Measurements from ENCODE around the gene CNDP2.
A peak's percentile ranks its signal among the peaks of the same experiment; 100 is the strongest.

The CNDP2 gene

DNA sequence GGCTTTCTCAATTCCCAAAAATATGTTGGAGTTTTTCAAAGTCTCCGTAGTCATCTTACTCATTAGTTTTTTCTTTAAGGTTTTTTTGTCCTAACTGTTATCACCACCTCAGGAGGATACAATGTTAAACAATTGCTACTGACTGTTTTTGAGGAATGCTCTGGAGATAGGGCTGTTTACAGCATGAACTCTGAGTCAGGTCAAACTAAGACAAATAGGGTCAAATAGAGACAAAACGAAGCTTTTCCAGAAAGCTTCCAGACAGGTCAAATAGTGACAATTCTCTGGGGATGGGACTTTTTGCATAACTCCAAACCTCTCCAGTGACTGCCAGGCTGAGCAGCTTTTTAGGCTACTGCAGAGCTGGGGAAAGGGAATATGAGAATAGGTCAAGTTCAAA is 23.9 kb upstream of the CNDP2 start:
- DNase-seq (ENCODE audit: low read depth in 3 of 3) = no peak

DNA sequence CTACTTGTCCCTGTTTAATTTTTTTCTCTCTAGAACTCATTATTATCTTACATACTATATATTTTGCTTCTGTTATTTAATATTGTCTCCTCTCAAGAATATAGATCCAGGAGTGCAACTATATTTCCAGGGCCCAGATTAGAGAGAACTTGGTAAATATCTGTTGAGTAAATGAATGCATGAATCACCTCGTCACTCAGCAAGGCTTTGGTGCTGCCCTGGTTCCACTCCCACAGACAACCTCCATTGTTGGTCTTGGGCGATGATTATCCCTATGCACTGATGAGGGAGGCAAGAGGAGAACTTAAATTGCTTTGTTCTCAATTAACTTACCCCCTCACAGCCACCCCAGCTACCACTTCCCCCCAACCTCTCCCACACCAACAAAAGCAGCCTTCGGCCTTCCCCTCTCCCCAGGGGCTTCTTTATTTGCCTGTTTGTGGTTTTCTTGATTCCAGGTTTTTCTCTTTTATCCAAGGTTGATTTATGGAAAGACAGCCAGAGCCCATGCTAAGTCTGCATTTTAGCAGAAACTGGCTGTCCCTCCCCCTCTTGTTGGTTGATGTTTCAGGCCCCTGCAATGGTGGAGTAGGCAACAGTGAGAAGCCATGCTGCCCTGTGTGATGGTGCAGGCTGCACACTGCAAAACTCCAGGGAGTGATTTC is 22.1 kb upstream of the CNDP2 start:
- DNase-seq (ENCODE audit: low read depth in 3 of 3) = no peak

DNA sequence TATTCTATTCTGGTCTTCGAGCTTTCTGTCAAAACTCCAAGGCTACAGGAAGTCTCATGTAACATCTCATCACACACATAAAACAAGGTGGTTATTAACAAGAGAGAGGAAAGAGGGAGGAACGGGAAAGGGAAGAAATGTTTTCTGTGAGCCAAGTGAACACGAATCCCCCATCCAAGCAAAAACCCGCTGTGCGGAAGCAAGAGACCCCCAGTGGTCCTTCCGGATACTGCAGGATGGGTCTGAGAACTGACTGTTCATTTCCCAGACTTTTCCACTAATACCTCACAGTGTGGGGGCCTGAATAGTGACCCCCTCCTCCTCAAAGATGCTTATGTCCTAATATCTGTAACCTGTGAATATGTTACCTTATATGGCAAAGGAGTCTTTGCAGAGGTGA is 20.0 kb upstream of the CNDP2 start:
- no peak for DNase-seq (ENCODE audit: low read depth in 3 of 3)

DNA sequence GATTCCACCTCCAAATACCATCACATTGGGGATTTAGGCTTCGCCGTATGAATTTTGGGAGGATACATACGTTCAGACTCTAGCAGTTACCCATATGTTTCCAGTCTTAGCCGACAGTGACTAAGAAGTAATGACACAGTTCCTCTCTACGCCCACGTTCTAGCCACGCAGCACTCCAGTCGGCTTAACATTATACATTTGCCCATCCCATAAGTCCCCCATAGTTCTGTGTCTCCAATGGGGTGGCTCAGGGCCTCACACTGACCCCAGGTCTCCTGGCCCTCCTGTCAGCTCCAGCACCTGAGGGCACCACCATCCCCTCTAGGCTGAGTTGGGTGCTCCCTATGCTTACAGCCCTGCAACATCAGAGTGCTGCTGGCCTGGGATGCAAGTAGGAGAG is 18.4 kb upstream of the CNDP2 start:
- DNase-seq (ENCODE audit: low read depth in 3 of 3) = no peak

DNA sequence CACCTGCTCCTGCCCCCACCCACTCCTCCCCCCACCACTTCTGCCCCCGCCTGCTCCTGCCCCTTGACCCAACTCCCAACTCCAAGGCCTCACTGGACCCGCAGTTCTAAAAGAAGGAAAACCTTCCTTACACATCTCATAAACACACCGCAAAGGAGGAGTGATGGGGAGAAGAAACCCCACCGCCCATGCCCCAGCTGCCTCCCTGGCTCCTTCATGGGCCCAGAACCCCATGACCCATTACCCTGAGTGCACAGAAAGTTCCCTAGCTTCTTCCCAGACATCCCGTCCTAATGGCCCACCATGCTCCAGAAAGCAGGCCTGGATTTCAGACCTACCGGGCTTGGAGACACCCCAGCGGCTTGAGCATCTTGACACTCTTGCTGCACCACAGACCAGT is 17.8 kb upstream of the CNDP2 start:
- no peak for DNase-seq (ENCODE audit: low read depth in 3 of 3)

DNA sequence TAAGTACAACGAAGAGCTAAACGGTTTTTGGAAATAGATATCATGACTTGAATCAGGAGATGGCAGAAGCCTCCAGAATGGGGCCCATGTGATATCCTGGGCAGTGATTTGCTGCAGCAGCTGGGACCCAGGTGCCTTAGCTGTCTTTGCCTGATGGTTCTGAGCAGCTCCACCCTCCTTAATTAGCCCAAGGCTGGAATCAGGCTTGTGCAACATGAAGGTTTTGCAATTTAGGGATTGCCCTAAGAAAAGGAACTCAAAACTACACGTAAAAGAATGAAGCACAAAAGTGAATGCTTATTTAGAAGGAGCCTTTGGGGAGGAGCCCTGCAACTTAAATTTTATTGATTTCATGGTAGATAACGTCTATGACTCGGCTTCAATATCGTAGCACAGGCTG is 17.3 kb upstream of the CNDP2 start:
- DNase-seq (ENCODE audit: low read depth in 3 of 3) = no peak

DNA sequence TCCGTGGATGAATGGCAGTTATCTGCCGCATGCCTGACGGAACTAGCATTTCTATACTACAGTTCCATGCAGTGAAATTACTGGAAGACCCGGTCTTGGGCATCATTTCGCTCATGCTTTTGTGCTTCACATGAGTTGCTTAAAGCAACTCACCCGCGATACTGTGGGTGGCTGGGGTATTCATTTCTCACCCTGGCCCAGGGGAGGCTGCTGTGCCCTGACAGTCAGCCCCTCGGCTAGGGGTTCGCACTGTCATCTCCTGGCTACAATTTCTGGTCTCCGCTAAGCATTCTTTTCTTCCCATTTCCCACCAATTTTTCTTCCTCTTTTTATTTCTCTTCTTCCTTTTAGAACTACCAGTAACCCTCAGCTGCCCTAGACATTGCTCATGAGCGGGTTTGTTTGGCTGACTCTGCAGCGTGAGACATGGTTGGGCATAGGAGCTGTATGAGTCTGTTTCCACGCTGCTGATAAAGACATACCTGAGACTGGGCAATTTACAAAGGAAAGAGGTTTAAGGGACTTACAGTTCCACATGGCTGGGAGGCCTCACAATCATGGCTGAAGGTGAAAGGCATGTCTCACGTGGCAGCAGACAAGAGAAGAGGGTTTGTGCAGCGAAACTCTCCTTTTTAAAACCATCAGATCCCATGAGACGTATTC is 16.5 kb upstream of the CNDP2 start:
- no peak for DNase-seq (ENCODE audit: low read depth in 3 of 3)

DNA sequence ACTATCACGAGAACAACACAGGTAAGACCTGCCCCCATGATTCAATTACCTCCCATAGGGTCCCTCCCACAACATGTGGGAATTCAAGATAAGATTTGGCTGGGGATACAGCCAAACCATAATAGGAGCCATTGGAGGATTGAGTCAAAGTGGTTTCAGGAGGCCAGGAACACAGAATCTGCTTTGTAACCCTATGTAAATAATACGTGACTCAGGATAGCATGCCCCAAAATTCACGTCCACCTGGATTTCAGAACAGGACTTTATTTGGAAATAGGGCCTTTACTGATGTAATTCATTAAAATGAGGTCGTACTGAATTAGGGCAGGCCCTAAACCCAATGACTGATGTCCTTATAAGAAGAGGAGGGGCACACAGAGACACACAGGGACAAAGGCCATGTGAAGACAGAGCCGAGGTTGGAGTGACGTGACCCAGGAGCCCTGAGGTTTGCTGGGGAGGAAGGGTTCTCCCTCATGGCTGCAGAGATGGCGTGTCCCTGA is 16.0 kb upstream of the CNDP2 start:
- no peak for DNase-seq (ENCODE audit: low read depth in 3 of 3)

DNA sequence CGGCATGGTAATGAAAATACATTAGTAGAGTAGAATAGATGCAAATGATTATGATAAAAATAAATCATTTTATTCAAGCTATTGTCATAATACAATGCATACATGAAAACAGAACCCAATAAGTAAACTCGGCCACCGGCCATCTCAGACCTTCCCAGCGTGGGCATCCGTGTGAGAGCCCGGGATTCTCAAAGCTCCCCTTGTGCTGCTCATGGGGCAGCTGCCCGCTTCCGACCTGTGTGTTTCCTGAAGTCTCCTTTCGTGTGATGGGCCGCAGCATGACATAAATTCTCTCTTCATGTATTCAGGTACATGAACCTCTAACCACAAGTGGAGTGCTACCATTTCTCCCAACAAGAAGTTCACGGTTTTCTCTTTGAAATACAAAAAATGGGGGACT is 13.5 kb upstream of the CNDP2 start:
- no peak for DNase-seq (ENCODE audit: low read depth in 3 of 3)

DNA sequence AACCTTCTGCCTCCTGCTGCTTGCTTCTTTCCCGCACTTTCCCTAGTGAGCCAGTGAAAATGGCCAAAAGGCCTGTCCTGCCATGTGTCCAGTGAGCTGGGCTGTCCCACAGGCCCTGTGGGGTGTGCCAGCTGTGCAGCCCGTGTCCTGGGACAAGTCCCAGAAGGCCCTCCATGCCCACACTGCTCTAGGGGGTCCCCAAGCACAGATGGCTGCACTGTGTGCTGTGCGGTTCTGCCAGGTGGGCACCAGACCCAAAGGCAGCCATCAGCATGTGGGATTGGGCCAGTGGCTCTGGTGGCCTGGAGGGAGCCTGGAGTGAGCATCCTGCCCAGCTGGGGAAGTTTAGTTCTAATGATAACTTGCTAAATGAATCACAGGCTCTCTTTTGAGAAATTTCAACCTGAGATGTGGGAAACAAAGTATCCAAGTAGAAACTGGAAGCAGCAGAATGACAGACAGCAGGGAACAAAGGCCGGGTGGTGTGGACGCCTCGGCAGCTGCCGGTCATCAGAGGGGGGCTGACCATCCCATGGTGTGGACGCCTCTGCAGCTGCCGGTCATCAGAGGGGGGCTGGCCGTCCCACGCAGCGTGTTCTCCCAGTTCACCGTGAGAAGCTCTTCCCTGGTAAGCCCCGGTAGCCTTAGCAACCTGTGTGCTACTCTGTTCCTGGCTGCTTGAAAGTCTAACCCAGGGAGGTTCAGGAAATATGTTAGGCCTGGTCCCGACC is 9.9 kb upstream of the CNDP2 start:
- DNase-seq (ENCODE audit: low read depth in 3 of 3) = no peak

DNA sequence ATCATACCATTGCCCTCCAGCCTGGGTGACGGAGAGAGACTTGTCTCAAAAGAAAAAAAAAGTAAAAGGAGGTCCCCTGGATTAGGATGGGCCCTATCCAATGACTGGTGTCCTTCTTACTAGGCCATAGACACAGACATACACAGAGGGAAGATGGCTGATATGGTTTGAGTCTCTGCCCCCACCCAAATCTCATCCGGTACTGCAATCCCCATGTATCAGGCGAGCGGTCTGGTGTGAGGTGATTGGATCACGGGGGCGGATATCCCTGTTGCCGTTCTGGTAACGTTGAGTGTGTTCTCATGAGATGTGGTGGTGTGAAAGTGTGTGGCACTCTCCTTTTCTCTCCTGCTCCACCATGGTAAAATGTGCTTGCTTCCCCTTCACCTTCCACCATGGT is 7.8 kb upstream of the CNDP2 start:
- no peak for DNase-seq (ENCODE audit: low read depth in 3 of 3)

DNA sequence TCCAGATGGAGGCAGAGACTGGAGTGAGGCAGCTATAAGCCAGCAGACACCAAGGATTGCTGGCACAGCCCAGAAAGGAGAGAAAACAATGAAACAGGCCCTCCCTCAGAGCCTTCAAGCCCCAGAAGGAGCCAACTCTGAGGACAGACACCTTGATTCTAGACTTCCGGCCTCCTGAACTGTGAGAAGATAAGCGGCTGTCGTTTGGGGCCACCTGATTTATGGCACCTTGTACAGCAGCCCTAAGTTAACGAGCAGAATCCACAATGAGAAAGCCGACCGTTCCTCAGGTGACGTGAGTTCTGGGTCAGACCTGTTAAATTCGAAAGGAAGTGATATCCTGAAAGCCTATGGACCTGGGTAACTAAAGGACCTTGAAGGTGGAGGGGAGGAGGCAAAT is 7.3 kb upstream of the CNDP2 start:
- no peak for DNase-seq (ENCODE audit: low read depth in 3 of 3)

DNA sequence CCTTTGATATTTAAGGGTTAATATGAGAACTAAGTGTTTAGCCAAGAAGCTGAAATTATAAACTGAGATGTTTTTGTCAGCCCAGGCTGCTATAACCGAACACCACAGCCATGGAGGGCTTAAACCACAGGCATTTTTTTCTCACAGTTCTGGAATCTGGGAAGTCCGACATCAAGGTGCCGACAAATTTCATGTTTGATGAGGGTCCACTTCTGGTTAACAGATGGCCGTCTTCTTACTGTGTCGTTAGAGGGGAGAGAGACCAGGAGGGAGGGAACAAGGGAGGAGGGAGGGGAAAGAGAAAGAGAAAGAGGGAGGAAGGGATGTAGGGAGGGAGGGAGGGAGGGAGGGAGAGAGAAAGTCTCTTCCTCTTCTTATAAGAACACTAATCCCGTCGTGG is 6.5 kb upstream of the CNDP2 start:
- no peak for DNase-seq (ENCODE audit: low read depth in 3 of 3)

DNA sequence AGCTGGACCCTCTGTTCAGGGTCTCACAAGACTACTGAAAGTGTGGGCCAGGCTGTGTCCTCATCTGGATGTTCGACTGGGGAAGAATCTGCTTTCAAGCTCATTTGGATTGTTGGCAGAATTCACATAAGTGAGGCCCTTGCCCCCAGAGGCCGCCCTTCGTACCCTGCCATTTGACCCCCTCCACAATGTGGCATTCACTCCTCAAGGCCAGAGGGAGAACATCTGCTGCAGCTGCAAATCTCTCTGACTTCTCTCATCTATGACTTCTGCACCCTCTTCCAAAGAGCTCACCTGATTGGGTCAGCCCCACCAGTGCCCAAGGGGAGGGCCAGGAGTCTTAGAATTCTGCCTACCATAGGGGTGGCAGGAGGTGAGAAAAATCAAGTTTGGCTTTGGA is 3.9 kb upstream of the CNDP2 start:
- no peak for DNase-seq (ENCODE audit: low read depth in 3 of 3)

DNA sequence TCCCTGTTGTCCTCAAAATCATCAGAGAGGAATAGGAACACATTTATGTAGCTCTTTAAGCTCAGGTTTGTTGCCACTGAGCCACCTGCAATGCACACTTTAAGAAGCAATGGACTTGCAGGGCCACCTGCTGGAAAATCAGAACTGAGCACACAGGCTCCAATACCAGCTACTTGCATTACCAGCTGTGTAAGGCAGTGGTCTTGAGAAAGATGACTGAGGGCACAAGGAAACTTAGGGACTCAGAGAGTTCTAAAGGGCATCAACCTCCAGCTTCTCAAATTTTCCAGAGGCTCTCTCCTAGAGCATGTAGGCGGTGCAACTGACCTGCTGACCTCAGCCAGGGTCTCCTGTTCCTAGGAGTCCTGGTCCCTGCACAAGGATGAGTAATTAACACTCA is 2.5 kb upstream of the CNDP2 start:
- peak in 1 of 3 donors; percentile 19 for DNase-seq (ENCODE audit: low read depth in 3 of 3)

DNA sequence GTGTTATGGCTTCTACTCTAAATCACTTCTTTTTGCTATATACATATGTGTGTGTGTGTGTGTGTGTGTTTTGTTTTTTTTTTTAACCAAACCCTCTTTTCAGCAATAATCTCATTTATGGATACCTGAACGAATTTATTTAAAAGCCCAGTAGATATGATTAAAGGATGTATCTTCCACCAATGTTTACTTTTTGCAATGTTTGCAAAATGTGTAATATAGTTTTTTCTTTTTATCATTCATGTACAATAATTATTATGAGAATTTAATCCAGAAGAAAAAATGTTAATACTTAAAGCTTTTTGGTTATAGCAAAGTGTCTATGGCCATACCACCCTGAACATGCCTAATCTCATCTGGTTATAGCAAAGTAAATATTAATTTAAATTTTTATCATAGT is 1.6 kb upstream of the CNDP2 start:
- DNase-seq (ENCODE audit: low read depth in 3 of 3) = no peak

DNA sequence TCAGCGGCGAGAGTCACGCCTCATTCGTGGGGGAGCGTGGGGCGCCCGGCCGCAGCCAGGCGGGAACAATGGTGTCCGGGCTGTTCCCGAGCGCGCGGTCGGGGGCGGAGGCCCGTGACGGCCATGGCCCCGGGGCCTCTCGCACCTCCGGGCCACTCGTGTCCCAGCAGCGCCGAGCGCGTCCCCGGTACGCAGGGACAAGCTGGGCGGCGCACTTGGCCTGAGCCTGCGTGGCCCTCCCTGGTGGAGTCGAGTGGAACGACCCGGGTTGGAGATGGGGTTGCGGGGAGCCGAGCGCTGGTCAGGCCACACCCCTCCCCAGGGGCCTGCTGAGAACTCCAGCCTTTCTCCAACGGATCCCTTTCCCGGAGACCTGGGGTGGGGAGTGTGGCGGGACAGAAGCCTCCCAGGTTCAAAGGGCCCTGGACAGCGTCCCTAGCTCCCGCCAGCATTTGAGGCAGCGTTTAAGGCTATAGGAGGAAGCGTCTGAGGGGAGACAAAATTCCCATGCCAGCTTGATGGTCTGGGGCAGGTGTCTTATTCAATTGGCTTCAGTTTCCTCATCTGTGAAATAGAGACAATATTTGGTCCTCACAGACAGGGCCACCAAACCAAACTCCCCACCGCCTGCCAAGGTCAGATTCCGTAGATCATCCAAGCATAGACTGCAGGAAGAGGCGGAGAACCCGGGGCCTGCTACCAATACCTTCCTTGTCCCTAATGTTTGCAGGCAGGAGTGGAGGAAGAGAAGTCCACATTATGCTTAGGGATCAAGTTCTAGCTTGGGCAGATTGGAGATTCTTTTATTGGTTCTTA is 553 bp downstream of the CNDP2 start:
- peak in 1 of 3 donors; percentile 19 for DNase-seq (ENCODE audit: low read depth in 3 of 3)

DNA sequence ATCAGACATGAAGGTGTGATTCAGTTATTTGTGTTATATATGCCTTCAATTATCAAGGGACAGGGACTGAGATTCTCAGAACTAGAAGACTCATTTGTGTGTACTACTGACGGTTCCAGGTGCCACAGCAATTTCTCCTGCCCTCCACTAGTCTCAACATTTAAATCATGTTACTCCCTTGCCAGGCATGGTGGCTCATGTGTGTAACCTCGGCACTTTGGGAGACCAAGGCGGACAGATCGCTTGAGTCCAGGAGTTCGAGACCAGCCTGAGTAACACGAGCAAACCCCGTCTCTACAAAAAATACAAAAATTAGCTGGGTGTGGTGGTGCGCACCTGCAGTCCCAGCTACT is 1.1 kb downstream of the CNDP2 start:
- no peak for DNase-seq (ENCODE audit: low read depth in 3 of 3)

DNA sequence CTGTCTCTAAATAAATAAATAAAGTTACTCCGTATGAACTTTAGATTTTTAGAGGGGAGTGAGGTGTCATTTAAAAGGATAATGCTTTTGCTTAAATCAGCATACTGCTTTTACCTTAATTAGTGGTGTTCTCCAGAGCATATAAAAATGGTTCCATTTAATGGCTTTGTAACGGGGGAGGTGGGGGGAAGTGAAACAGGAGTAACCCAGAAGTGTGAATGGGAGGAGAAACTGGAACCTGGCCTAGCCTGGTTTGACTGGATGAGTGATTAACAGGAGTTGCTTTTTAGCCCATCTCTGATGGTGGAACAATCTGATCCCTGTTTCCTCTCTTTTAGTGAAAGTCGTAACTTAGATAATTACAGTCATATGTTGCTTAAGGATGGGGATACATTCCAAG is 1.6 kb downstream of the CNDP2 start:
- DNase-seq (ENCODE audit: low read depth in 3 of 3) = no peak

DNA sequence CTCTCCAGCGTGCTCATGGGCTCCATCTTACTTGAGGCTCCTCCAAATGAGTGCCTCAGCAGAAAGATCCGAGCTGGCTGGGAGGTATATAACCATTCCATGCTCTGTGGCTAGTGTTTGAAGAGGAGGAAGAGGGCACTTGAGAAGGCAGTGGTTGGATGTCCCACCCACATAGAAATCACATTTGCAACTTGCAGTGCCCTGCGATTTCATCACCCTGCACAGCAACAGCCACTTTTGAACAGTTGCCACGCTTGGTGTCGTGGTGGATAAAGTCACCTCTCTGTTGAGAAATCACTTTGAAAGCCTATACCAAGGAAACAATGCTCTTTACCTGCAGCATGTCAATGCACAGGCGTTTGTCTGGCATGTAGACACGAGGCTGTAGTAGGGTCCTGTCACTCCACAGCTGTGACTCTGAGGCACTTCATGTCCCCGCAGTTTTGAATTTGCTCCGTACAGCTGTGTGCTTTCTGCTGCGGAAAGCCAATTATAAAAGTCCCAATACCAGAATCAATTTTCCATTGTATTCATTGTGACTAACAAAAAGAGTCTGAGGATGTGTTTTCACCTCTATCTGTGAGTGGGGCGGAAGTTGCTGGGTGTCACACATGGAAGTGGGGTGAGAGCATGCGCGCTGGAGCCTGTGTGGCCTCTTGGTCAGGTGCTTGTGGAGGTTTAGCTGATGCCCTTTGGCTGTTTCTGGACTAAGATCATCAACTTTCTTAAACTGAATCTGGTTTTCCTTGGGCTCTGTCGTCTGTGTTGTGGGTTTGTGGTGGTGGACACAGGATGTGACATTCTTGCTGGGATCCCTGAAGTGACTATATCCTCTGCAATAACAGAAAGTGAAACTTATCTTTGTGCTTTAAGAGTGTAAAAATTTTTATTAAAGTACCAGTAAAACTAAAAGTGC is 2.8 kb downstream of the CNDP2 start:
- peak; percentile 66 to 79 (median 67) for DNase-seq (ENCODE audit: low read depth in 3 of 3)

DNA sequence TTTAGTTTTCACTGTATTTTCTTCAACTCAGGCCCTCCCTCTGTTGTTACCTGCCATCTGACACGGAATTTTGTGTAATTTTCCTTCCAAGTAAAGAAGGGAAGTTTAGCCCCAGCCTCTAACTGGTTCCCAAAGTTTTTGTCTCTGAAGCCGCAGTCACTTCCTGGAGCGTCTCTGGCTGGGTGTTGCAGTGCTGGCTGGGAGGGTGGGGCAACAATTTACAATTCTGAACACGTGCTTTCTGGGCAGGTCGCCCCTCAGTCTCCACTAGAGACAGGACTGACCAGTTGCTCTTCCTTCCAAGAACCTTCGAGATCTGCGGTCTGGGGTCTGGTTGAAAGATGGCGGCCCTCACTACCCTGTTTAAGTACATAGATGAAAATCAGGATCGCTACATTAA is 3.5 kb downstream of the CNDP2 start:
- no peak for DNase-seq (ENCODE audit: low read depth in 3 of 3)
